HEK293 (cell line): Measurements from ENCODE around the gene DAO.

Source experiments
- CTCF ChIA-PET: fragments of 350-600 bp; formaldehyde crosslinking; extraction: SDS; loops from one replicate; lab custom pipeline; 2021; ENCODE audit warnings: antibody characterized with exemption; lab: Yijun Ruan, JAX
- POLR2A ChIA-PET: fragments of 300-600 bp; formaldehyde crosslinking; extraction: SDS; loops from one replicate; lab custom pipeline; 2020; ENCODE audit warnings: antibody characterized with exemption, inconsistent platforms; lab: Yijun Ruan, JAX
- H3K27ac ChIP-seq: fragments of 200-500 bp; sonication (Bioruptor generic); 2 replicates; pipeline ENCODE4 v1.5.1; 2014; ENCODE audit warnings: low read depth, low read length, control low read depth, inconsistent platforms; ENCODE audit errors: extremely low read depth
- H3K36me3 ChIP-seq, 2 experiments: fragments of 200-500 bp in 1 of 2; sonication (Bioruptor generic) in 1 of 2; 1 replicate in 1 of 2; 2 replicates in 1 of 2; pipeline ENCODE4 v1.5.1; 2014 to 2017; ENCODE audit warnings: inconsistent platforms in 2 of 2, low read length in 2 of 2; ENCODE audit not compliant: control insufficient read depth in 2 of 2, insufficient read depth in 1 of 2
- H3K4me1 ChIP-seq: fragments of 200-500 bp; sonication (Bioruptor generic); 2 replicates; pipeline ENCODE4 v1.5.1; 2014; ENCODE audit warnings: mild to moderate bottlenecking, low read length, inconsistent platforms; ENCODE audit not compliant: control insufficient read depth, insufficient read depth
- H3K4me3 ChIP-seq: 2 replicates; pipeline ENCODE4 v1.5.1; 2011; ENCODE audit warnings: low read depth, mild to moderate bottlenecking, control low read depth, low read length, moderate library complexity
- H3K9me3 ChIP-seq: fragments of 200-500 bp; sonication (Bioruptor generic); 2 replicates; pipeline ENCODE4 v1.5.1; 2014; ENCODE audit warnings: low read depth, low read length, inconsistent platforms; ENCODE audit not compliant: control insufficient read depth, insufficient read depth
- ATF2 ChIP-seq: fragments of 450-650 bp; formaldehyde crosslinking; IDR thresholded peaks from 2 replicates; pipeline ENCODE4 v1.5.1; 2016; ENCODE audit warnings: missing biosample characterization, missing genetic modification characterization, low read depth
- EGR2 ChIP-seq: fragments of 450-650 bp; formaldehyde crosslinking; IDR thresholded peaks from 2 replicates; pipeline ENCODE4 v1.5.1; 2016; ENCODE audit warnings: low read depth, missing biosample characterization, missing genetic modification characterization
- GLI4 ChIP-seq: fragments of 450-650 bp; formaldehyde crosslinking; IDR thresholded peaks from 2 replicates; pipeline ENCODE4 v1.5.1; 2016; ENCODE audit warnings: missing biosample characterization, missing genetic modification characterization
- OSR2 ChIP-seq: fragments of 450-650 bp; formaldehyde crosslinking; IDR thresholded peaks from 2 replicates; pipeline ENCODE4 v1.5.1; 2016; ENCODE audit warnings: missing biosample characterization, missing genetic modification characterization
- PRDM1 ChIP-seq: fragments of 450-650 bp; formaldehyde crosslinking; IDR thresholded peaks from 2 replicates; pipeline ENCODE4; 2016; ENCODE audit warnings: missing biosample characterization, missing genetic modification characterization
- SETDB1 ChIP-seq: IDR thresholded peaks from one replicate; pipeline ENCODE4 v1.6.1; 2017; ENCODE audit warnings: mild to moderate bottlenecking, low read length, moderate library complexity, mixed read lengths; ENCODE audit not compliant: insufficient read length
- ZBTB8A ChIP-seq: fragments of 450-650 bp; formaldehyde crosslinking; IDR thresholded peaks from 2 replicates; pipeline ENCODE4 v1.5.1; 2016; ENCODE audit warnings: missing biosample characterization, missing genetic modification characterization
- ZFHX2 ChIP-seq: fragments of 450-650 bp; formaldehyde crosslinking; conservative IDR thresholded peaks from 2 replicates; pipeline ENCODE4 v1.5.1; 2016; ENCODE audit warnings: missing biosample characterization, missing genetic modification characterization
- ZNF146 ChIP-seq: fragments of 450-650 bp; formaldehyde crosslinking; IDR thresholded peaks from 2 replicates; pipeline ENCODE4 v1.5.1; 2016; ENCODE audit warnings: missing biosample characterization, missing genetic modification characterization
- ZNF223 ChIP-seq: fragments of 450-650 bp; formaldehyde crosslinking; IDR thresholded peaks from 2 replicates; pipeline ENCODE4 v1.5.1; 2016; ENCODE audit warnings: missing biosample characterization, missing genetic modification characterization
- ZNF280D ChIP-seq: fragments of 450-650 bp; formaldehyde crosslinking; IDR thresholded peaks from 2 replicates; pipeline ENCODE4 v1.5.1; 2016; ENCODE audit warnings: missing biosample characterization, missing genetic modification characterization
- ZNF398 ChIP-seq: fragments of 450-650 bp; formaldehyde crosslinking; IDR thresholded peaks from 2 replicates; pipeline ENCODE4 v1.5.1; 2017; ENCODE audit warnings: missing biosample characterization, missing genetic modification characterization
- ZNF544 ChIP-seq: fragments of 450-650 bp; formaldehyde crosslinking; IDR thresholded peaks from 2 replicates; pipeline ENCODE4 v1.5.0; 2017; ENCODE audit warnings: missing biosample characterization, missing genetic modification characterization
- ZNF580 ChIP-seq: fragments of 450-650 bp; formaldehyde crosslinking; IDR thresholded peaks from 2 replicates; pipeline ENCODE4 v1.5.1; 2016; ENCODE audit warnings: missing biosample characterization, missing genetic modification characterization
- ZNF626 ChIP-seq: fragments of 450-650 bp; sonication (Bioruptor Pico); formaldehyde crosslinking; IDR thresholded peaks from 2 replicates; pipeline ENCODE4 v1.5.1; 2018; ENCODE audit warnings: missing biosample characterization, missing genetic modification characterization, inconsistent platforms
- ZNF645 ChIP-seq: fragments of 450-650 bp; formaldehyde crosslinking; IDR thresholded peaks from 2 replicates; pipeline ENCODE4; 2016; ENCODE audit warnings: missing biosample characterization, missing genetic modification characterization
- ZXDB ChIP-seq: fragments of 450-650 bp; formaldehyde crosslinking; IDR thresholded peaks from 2 replicates; pipeline ENCODE4 v1.5.1; 2016; ENCODE audit warnings: missing biosample characterization, missing genetic modification characterization

The DAO gene

GRCh38 chr12:108854451-108855283 is 25.2 kb upstream of the DAO start:
- H3K36me3 ChIP-seq, result peaks cover 0 to 12% of the 10 kb centered on the region in 2 experiments; a peak in 2 of 3 replicates
- no peak overlapping the region for H3K27ac ChIP-seq
- no peaks in the 10 kb centered on the region for H3K9me3 ChIP-seq
- POLR2A ChIA-PET, result no interaction called here
- H3K4me1 ChIP-seq, result no peaks in the 10 kb centered on the region
- TF ChIP-seq ZNF223 (tag by site-specific recombination) (no peak), ZNF544 (tag by site-specific recombination) (no peak), ZNF146 (peak; percentile 100), ZNF280D (tag by site-specific recombination) (0 out of 2 replicates have a peak, but pooled peaks have one; percentile 54), ZNF580 (peak; percentile 91), SETDB1 (peak; percentile 76), ZNF645 (tag by site-specific recombination) (no peak), ZNF626 (tag by site-specific recombination) (peak; percentile 84), PRDM1 (tag by site-specific recombination) (0 out of 2 replicates have a peak, but pooled peaks have one; percentile 28), ZXDB (tag by site-specific recombination) (peak; percentile 15; the same call in 1 of the 2 replicates)
- H3K4me3 ChIP-seq, result no peak overlapping the region
- CTCF ChIA-PET, result no interaction called here

GRCh38 chr12:108855284-108856169 is 24.4 kb upstream of the DAO start:
- CTCF ChIA-PET, result no interaction called here
- H3K9me3 ChIP-seq, result no peaks in the 10 kb centered on the region
- TF ChIP-seq OSR2, result no peak
- 0 out of 2 replicates have a peak, but pooled peaks have one; percentile 15 for TF ChIP-seq ZBTB8A (tag by site-specific recombination)
- no peak for TF ChIP-seq GLI4
- peak; percentile 47; the same call in 1 of the 2 replicates for TF ChIP-seq ZNF398 (tag by site-specific recombination)
- TF ChIP-seq EGR2 (tag by site-specific recombination), result peak; percentile 82
- TF ChIP-seq ATF2, result no peak
- peak; percentile 55 for TF ChIP-seq ZFHX2 (tag by site-specific recombination)
- TF ChIP-seq, all 188 proteins: peak for 4
- POLR2A ChIA-PET, result no interaction called here
- H3K36me3 ChIP-seq, result peaks cover 0 to 12% of the 10 kb centered on the region in 2 experiments; a peak in 2 of 3 replicates
- H3K4me1 ChIP-seq, result no peaks in the 10 kb centered on the region
- no peak overlapping the region for H3K27ac ChIP-seq
- H3K4me3 ChIP-seq, result no peak overlapping the region
